Ascending aorta (tissue), 2 donors: ENCODE data around the gene SLC30A10. TPM values are rescaled to one million over a fixed set of nuclear protein-coding genes. Genes with fewer than 3 reads are reported as not detected.
"Not testable (repeated sequence)": the region's sequence is repeated elsewhere in the genome, so short reads cannot be mapped to it uniquely, and the experiment has no call there.

Experiments
- DNase-seq, 2 donors: peaks; one replicate each; pipeline ENCODE4 v3.0.0-alpha.2; 2019; ENCODE audit warnings: low spot score in 2 of 2
- H3K27ac ChIP-seq, 2 donors: fragments of 200-600 bp; sonication (generic); one replicate each; pipeline ENCODE4 v1.5.1; 2016 to 2017; ENCODE audit warnings: mild to moderate bottlenecking in 1 of 2
- H3K27me3 ChIP-seq: fragments of 200-600 bp; sonication (generic); one replicate; pipeline ENCODE4 v1.5.1; 2017
- H3K36me3 ChIP-seq, 2 donors: fragments of 200-600 bp; sonication (generic); one replicate each; pipeline ENCODE4 v1.5.1; 2016
- H3K4me1 ChIP-seq, 2 donors: fragments of 200-600 bp; sonication (generic); one replicate each; pipeline ENCODE4 v1.5.1; 2016 to 2017; ENCODE audit warnings: mild to moderate bottlenecking in 1 of 2
- H3K4me3 ChIP-seq, 2 donors: fragments of 200-600 bp; sonication (generic); one replicate each; pipeline ENCODE4 v1.5.1; 2016 to 2017; ENCODE audit warnings: mild to moderate bottlenecking in 1 of 2
- H3K9me3 ChIP-seq, 2 donors: fragments of 200-600 bp; sonication (generic); one replicate each; pipeline ENCODE4 v1.5.1; 2016
- intact Hi-C: fragments of 100-400 bp; cut with DNase I; formaldehyde crosslinking; loops from one replicate; pipeline ENCODE4 v1.15.1; 2023
- total RNA-seq: library from RNA; depleted of rRNA; stranded (reverse); fragments of >200 nt; gene quantifications from one replicate; pipeline ENCODE4 v1.1.0, GENCODE V29; 2016
- TF ChIP-seq, protein P1 (sequence below), 3 experiments: fragments of 200-600 bp in 2 of 3; fragments of 450-650 bp in 1 of 3; sonication (generic) in 2 of 3; IDR thresholded peaks; one replicate each; pipeline ENCODE4 v1.5.1; 2016 to 2019; ENCODE audit warnings: antibody characterized with exemption in 3 of 3, mild to moderate bottlenecking in 1 of 3, moderate library complexity in 1 of 3

Gene SLC30A10
- total RNA-seq, 1 donor from 2014 or later, result not detected

DNA sequence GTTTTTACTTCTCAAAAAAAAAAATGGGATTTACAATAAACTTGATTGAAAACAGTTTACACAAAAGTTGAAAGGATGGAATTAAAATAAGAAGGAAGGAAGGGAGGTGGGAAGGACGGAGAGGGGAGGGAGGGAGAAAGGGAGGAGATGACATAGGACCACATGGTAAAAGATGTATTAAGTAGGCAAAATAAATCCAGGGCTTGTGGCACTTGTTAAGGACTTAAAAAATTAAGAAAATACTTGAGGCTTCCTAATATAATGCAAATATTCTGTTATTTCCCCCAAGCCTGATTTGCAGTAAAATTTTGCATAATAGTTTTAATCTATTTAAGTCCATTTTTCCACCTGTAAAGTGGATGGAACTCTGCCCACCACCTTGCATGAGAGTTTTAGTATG, 27.5 kb downstream of the SLC30A10 start:
- intact Hi-C loops, result no loop called here

DNA sequence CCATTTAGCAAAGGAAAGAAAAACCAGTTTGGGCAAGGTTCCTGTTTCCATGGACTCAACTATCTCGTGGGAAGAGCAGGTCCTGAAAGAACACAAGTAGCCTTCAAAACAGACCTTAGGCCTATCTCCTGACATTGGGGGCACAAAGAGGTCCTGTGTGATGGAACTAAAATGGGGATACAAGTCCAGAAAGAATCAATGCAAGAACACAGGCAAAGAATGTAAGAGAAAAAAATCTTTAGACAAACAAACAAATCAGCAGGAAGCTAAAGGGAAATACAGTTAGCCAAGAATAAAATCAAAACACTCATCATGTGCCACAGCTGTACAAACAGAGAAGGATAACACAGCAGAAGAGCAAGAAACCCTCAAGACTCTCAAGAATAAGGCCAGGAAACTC, 28.2 kb downstream of the SLC30A10 start:
- intact Hi-C loops, result no loop called here
- TF ChIP-seq, protein P1, sequence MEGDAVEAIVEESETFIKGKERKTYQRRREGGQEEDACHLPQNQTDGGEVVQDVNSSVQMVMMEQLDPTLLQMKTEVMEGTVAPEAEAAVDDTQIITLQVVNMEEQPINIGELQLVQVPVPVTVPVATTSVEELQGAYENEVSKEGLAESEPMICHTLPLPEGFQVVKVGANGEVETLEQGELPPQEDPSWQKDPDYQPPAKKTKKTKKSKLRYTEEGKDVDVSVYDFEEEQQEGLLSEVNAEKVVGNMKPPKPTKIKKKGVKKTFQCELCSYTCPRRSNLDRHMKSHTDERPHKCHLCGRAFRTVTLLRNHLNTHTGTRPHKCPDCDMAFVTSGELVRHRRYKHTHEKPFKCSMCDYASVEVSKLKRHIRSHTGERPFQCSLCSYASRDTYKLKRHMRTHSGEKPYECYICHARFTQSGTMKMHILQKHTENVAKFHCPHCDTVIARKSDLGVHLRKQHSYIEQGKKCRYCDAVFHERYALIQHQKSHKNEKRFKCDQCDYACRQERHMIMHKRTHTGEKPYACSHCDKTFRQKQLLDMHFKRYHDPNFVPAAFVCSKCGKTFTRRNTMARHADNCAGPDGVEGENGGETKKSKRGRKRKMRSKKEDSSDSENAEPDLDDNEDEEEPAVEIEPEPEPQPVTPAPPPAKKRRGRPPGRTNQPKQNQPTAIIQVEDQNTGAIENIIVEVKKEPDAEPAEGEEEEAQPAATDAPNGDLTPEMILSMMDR (IDR thresholded peaks at IDR 0.05), result no peak

More for the DNA sequence above, 27.5 kb downstream of the SLC30A10 start:
- Histone ChIP-seq H3K4me1 (no peaks in the 10 kb centered on the region), H3K27ac (no peak overlapping the region), H3K27me3 (no peaks in the 10 kb centered on the region), H3K9me3 (no peaks in the 10 kb centered on the region), H3K4me3 (no peak overlapping the region), H3K36me3 (no peaks in the 10 kb centered on the region)
- TF ChIP-seq, protein P1 (IDR thresholded peaks at IDR 0.05), result no peak
- no peak for DNase-seq

DNA sequence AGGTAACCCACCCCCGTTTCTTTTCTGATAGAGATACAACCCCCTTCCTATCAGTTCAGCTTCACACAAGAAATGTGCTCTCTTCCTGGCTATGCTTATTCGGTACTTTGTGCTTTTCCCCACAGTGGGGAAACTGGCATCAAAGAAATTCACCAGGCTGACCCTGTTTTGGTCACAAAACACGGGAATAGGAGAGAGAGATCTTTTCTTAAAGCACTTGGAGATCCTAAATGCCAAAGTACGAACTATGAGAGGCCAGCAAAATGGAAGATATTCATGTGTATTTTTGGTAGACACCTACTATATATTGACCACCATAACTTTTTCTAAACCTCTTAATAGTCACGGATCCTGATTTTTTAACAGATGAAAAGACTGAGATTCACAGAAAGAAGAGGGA, 30.0 kb downstream of the SLC30A10 start:
- Histone ChIP-seq H3K27ac (no peak overlapping the region), H3K27me3 (no peaks in the 10 kb centered on the region), H3K4me1 (no peaks in the 10 kb centered on the region), H3K9me3 (no peaks in the 10 kb centered on the region), H3K36me3 (no peaks in the 10 kb centered on the region), H3K4me3 (no peak overlapping the region)
- intact Hi-C loops, result no loop called here
- TF ChIP-seq, protein P1 (IDR thresholded peaks at IDR 0.05), result no peak
- DNase-seq, result no peak

More for the DNA sequence above, 28.2 kb downstream of the SLC30A10 start:
- Histone ChIP-seq H3K27me3 (no peaks in the 10 kb centered on the region), H3K4me3 (no peak overlapping the region), H3K27ac (no peak overlapping the region), H3K9me3 (no peaks in the 10 kb centered on the region), H3K4me1 (no peaks in the 10 kb centered on the region), H3K36me3 (no peaks in the 10 kb centered on the region)
- no peak for DNase-seq

DNA sequence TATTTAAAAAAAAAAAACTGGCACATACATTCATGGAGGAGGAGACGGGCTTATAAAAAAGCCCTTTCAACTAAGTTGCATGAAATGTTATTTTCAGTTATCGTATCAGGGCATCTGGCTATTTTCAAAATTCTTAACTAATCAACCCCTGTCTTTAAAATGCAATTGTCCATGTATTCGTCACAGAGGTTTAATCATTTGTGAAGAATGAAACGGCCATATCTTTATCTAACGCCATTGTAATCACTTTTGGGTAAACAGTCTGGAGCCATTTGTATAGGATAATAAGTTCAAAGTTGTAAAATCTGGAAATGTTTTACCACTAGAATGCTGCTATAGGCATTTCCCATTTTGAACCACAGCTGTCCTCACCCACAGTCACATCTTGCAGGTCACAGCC, 30.4 kb downstream of the SLC30A10 start:
- Histone ChIP-seq H3K4me1 (no peaks in the 10 kb centered on the region), H3K4me3 (no peak overlapping the region), H3K27me3 (no peaks in the 10 kb centered on the region), H3K9me3 (no peaks in the 10 kb centered on the region), H3K27ac (no peak overlapping the region), H3K36me3 (no peaks in the 10 kb centered on the region)
- intact Hi-C loops, result no loop called here
- TF ChIP-seq, protein P1 (IDR thresholded peaks at IDR 0.05), result no peak
- DNase-seq, result no peak

DNA sequence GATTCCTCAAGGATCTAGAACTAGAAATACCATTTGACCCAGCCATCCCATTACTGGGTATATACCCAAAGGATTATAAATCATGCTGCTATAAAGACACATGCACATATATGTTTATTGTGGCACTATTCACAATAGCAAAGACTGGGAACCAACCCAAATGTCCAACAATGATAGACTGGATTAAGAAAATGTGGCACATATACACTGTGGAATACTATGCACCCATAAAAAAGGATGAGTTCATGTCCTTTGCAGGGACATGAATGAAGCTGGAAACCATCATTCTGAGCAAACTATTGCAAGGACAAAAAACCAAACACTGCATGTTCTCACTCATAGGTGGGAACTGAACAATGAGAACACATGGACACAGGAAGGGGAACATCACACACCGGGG, 36.1 kb downstream of the SLC30A10 start:
- H3K4me1 ChIP-seq, H3K36me3 ChIP-seq, intact Hi-C loops, H3K9me3 ChIP-seq, H3K27me3 ChIP-seq, H3K27ac ChIP-seq, DNase-seq, H3K4me3 ChIP-seq: not testable (repeated sequence)

DNA sequence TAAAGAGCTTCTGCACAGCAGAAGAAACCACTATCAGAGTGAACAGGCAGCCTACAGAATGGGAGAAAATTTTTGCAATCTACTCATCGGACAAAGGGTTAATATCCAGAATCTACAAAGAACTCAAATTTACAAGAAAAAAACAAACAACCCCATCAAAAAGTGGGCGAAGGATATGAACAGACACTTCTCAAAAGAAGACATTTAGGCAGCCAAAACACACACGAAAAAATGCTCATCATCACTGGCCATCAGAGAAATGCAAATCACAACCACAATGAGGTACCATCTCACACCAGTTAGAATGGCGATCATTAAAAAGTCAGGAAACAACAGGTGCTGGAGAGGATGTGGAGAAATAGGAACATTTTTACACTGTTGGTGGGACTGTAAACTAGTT, 36.5 kb downstream of the SLC30A10 start:
- DNase-seq, H3K9me3 ChIP-seq, H3K4me3 ChIP-seq, H3K4me1 ChIP-seq, intact Hi-C loops, H3K27ac ChIP-seq, H3K36me3 ChIP-seq, H3K27me3 ChIP-seq: not testable (repeated sequence)

DNA sequence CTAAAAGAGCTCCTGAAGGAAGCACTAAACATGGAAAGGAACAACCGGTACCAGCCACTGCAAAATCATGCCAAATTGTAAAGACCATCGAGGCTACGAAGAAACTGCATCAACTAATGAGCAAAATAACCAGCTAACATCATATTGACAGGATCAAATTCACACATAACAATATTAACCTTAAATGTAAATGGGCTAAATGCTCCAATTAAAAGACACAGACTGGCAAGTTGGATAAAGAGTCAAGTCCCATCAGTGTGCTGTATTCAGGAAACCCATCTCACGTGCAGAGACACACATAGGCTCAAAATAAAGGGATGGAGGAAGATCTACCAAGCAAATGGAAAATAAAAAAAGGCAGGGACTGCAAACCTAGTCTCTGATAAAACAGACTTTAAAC, 39.7 kb downstream of the SLC30A10 start:
- H3K27me3 ChIP-seq, H3K4me1 ChIP-seq, H3K36me3 ChIP-seq, intact Hi-C loops, H3K27ac ChIP-seq, DNase-seq, H3K9me3 ChIP-seq, H3K4me3 ChIP-seq: not testable (repeated sequence)
